Measurements from ENCODE around the gene SEPTIN12.

SEPTIN12 gene

GRCh38 chr16:4783951-4784336, 4.2 kb downstream of the SEPTIN12 start:
- no peak for DNase-seq

- DNase-seq: no peak
Measured at GRCh38 chr16:4783251-4783950, 4.7 kb downstream of the SEPTIN12 start.

- DNase-seq: no peak
Measured at GRCh38 chr16:4780235-4780634, 7.9 kb downstream of the SEPTIN12 start.

- no peak for DNase-seq
Measured at GRCh38 chr16:4778050-4778392, 10.1 kb downstream of the SEPTIN12 start.

- DNase-seq: no peak
Measured at GRCh38 chr16:4777339-4778049, 10.7 kb downstream of the SEPTIN12 start.

GRCh38 chr16:4776141-4776705, 11.9 kb downstream of the SEPTIN12 start:
- DNase-seq: no peak

GRCh38 chr16:4775005-4775404, 13.1 kb downstream of the SEPTIN12 start:
- no peak for DNase-seq

- no peak for DNase-seq
Measured at GRCh38 chr16:4772351-4772750, 15.8 kb downstream of the SEPTIN12 start.

- no peak for DNase-seq
Measured at GRCh38 chr16:4771646-4772045, 16.5 kb downstream of the SEPTIN12 start.

- no peak for DNase-seq
Measured at GRCh38 chr16:4769306-4769638, 18.9 kb downstream of the SEPTIN12 start.

GRCh38 chr16:4768549-4769305, 19.4 kb downstream of the SEPTIN12 start:
- DNase-seq: peak; percentile 97

- DNase-seq: peak in 1 of 2 experiments; percentile 25
Measured at GRCh38 chr16:4767872-4768548, 20.1 kb downstream of the SEPTIN12 start.

GRCh38 chr16:4766875-4767628, 21.1 kb downstream of the SEPTIN12 start, which contains the start of gene ZNF500:
ZNF500 (minus strand) TSS chr16:4767162; CDS start chr16:4765978, 1,184 bp downstream.
- DNase-seq: peak; percentile 94

- DNase-seq: no peak
Measured at GRCh38 chr16:4765511-4766474, 22.4 kb downstream of the SEPTIN12 start.

GRCh38 chr16:4763791-4764190, 24.4 kb downstream of the SEPTIN12 start:
- DNase-seq: no peak

GRCh38 chr16:4762205-4762604, 25.9 kb downstream of the SEPTIN12 start:
- DNase-seq: no peak

GRCh38 chr16:4760221-4760910, 27.8 kb downstream of the SEPTIN12 start:
- no peak for DNase-seq

- no peak for DNase-seq
Measured at GRCh38 chr16:4755687-4756086, 32.5 kb downstream of the SEPTIN12 start.

GRCh38 chr16:4754865-4755264, 33.3 kb downstream of the SEPTIN12 start:
- DNase-seq: no peak

GRCh38 chr16:4753227-4753626, 34.9 kb downstream of the SEPTIN12 start:
- DNase-seq: no peak
